ENCODE data around the gene SASH3.
A peak's percentile ranks its signal among the peaks of the same experiment; 100 is the strongest.

SASH3 gene

DNA sequence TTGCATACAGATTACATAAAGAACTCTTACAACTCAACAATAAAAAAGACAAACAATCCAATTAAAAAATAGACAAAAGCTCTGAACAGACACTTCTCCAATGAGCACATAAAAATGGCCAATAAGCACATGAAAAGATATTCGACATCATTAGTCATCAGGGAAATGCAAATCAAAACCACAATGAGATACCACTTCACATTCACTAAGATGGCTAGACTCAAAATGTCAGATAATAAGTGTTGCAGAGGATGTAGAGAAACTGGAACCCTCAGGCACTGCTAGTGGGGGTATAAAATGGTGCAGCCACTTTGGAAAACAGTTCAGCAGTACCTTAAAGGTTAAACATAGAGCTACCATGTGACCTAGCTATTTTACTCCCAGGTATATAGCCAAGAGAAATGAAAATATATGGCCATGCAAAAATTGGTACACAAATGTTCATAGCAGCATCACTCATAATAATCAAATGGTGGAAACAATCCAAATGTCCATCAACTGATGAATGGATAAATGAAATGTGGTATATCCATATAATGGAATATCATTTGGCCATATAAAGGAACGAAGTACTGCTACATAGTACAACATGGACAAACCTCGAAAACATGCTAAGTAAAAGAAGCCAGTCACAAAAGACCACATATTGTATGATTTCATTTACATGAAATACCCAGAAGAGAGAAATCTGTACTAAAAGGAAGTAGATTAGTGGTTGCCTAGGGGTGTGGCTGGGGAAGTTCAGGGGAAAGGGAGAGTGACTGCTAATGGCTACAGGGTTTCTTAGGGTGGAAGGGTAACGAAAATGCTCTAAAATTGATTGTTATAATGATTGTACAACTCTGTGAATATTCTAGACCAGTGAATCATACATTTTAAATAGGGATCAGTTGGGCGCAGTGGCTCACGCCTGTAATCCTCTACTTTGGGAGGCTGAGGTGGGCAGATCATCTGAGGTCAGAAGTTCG lies 29.4 kb downstream of the SASH3 start:
- DNase-seq (ENCODE audit: low read depth, low spot score): no peak

DNA sequence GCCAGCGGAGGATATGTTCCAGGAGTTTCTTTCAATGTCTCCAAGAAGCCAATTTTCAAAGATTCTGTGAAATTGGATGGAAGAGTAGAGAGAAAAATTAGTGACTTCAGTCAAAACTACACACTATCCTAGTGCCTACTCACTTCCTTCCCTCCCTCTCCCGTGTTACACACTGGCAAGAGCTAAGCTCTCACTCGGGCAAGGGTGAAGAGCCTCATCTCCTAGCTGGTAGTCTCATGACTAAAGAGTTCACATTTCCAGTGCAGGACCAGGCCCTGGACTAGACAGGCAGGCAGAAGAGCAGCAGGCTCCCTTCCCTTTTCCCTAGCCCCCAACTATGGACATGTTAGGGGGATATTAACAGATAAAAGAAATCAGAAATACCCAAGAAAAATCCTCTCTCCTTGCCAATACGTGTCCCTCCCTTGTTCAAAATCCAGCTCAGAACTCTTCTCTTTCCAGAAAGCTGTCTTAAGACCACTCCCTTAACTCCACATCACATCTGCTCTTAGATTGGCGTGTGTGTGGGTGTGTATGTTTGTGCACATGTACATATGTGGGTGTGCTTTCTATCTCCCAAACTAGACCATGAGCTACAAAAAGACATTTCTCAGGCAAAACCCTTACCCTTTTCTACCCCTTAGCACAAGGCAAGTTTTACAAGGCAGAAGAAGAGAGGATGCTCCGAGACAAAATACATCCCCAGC lies 34.1 kb downstream of the SASH3 start:
- DNase-seq (ENCODE audit: low read depth, low spot score): no peak

DNA sequence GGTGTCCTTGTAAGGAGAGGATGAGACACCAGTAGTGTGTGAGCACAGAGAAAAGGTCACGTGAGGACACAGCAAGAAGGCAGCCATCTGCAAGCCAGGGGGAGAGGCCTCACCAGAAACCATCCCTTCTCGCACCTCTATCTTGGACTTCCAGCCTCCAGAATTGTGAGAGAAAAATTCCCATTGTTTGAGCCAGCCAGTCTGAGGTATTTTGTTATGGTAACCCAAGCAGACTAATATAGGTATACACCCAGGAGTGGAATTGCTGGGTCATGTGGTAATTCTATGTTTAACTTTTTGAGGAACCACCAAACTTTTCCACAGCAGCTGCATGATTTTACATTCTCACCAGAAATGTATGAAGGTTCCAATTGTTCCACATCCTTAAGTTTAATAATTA lies 38.4 kb downstream of the SASH3 start:
- no peak for DNase-seq (ENCODE audit: low read depth, low spot score)

DNA sequence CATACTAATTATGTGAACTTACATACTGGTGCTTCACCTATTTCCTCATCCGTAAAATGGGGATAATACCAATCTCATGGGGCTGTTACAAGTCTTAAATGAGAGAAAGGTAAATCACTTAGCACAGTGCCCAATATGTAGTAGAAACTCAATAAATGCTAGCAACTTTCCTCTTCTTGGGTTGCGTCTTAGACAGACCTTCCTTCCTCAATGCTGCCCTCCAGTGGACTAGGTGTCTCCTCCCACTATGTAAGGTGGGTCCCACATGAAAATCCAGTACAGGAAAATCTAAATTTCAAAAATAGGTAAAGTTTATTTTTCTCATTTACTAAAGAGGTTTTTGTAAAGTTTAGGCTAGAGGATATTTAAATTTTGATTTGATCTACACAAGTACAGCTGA lies 43.4 kb downstream of the SASH3 start:
- peak; percentile 29 for DNase-seq (ENCODE audit: low read depth, low spot score)

DNA sequence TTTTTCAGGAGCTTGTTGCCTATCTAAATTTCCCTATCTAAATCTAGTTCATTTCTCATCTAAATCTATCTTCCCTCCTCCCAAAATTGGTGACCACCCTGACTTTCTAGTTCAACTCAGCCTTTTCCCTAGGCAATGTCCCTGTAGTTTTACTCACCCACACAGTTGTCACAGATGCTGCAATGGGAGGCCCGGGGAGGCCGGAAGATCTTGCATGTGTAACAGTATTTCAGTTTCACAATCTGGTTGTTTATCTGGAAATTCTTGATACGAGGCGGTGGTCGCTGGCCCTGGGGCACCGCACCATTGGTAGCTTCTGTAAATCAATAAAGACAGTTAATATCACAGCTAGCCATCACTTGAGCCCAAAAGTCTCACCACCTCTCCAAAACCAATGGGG lies 43.8 kb downstream of the SASH3 start:
- DNase-seq (ENCODE audit: low read depth, low spot score): no peak

DNA sequence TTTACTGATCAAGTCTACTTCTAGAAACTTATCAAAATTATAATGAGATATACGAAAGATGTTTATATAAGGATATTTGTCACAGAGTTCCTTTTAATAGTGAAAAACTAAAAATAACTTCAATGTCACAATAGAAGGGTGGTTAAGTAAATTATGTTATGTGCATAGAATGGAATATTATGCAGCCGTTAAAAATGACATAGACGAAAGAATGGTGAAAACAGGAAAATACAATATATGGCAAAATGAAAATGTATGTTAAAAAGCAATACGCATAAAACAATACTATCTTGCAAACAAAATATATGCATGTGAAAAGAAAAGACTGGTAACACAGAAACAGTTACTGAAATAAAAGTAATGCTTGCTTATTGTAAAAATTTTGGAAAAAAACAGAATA lies 44.9 kb downstream of the SASH3 start:
- DNase-seq (ENCODE audit: low read depth, low spot score): no peak

DNA sequence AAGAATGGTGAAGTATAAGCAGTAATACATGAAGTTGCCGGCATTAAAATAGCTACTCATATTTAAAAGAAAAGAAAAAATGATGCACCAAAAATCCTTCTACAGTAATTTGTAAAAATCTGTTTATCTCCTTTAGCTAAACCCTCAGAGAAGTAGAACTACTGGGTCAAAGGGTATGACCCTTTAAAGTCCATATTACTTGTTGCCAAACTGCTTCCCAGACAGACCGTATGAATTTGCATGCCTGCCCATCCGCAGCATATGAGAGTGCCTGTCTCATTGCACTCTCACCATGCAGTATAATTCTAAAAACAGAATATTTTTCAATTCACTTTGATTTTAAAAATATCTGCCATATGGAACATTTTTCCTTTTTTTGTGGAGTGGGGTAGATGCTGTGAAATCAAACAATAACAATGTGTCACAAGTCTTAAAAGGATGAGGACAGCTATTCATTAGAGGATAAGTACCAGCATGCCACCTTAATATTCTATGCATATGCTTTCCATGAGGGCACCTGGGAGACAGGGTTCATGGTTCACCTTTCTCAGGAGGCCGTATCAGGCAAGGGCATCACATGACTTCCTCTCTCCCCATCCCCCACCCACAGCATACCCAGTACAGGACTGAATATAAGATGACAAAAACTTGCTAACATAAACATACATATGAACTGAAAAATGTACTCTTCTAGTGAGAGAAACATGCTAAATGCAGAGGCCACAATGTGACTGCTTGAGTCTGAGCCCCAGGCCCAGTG lies 46.2 kb downstream of the SASH3 start:
- DNase-seq (ENCODE audit: low read depth, low spot score): no peak

DNA sequence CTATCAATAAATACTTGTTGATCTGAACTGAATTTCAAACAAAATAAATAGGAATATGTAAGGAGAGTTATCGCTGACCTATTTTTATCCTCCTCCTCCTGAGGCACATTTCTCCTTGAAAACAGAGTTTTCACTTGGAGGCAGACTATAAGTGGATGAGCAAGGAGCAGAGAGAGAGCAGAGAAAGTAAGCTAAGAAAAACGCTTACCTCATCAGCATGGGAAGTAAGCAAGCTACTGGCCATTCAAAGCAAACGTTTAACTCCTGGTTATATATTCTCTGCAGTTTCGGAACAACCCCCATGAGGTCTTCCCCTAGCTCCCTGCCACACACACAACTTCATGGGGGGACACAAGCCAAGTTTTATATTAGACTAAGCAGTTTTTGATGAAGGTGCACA lies 50.7 kb downstream of the SASH3 start:
- DNase-seq (ENCODE audit: low read depth, low spot score): no peak

DNA sequence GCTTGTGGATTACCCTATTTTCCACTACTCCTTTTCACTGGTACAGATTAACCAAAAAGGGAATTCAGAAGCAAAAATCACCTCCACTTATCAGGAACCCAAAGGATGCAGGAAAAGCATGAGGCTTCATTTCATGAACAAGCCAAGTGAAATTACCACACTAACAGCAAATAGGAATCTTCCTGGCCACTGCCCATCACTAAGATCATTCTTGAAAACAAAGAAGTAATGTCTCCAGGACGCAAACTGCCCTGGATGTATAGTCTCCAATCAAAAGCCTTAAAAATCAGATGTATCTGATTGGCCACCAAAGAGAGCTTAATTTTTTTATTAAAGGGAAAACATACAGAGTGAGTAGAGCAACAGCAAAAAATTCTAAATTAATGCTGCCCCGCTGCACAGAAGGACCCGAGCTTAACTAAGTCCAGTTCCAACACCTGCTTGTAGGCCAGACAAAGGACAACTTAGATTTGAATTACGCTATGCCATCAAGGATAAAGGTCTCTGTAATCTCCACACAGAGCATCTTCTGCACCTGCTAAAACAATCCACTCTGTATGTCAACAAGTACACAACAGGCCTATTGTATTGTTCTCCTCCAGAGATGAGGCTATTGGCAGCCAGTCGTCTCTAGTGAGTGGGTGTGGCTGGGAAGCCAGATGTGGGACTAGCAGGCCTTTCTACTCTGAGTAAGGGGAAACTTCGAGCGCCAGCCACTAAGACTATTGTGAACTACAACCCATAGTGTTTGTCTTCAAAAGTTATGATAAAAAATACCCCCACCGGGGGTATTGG lies 51.5 kb downstream of the SASH3 start:
- DNase-seq (ENCODE audit: low read depth, low spot score): no peak

DNA sequence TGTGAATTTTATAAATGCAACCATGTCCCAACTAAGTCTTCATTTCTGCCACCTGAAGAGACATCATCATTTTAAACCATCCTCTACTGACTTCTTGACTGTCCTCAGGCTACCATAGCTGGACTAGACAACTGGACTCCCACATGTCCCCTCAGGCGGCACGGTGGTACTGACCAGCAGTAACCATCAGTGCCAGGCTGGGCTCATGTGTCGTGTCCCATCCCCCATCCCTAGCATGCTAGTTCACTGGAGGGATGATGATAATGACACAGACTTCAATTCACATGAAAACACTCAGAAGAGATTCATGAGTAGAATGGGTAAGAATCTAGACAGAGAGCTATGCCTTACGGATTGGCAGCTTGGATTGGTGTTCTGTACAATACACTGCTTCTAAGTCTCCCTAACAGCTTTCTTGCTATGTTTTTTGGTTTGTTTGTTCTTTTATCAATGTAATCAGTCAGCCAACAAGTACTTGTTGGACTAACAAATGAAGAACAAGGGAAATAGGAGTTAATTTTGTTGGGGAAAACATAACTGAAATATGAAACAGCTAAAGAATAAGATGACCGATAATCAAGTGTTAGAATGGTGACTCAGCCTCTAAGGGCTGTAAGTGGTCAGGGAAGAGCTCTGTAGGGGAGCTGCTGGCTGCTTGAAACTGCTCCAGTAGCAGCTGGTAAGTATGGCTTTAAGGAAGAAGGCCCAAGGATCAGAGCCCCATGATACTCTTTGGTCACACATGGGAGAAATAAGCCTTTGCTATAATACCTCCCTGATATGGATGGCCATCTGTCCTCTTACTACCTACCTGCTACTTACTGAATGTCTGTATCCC lies 53.6 kb downstream of the SASH3 start:
- DNase-seq (ENCODE audit: low read depth, low spot score): no peak

DNA sequence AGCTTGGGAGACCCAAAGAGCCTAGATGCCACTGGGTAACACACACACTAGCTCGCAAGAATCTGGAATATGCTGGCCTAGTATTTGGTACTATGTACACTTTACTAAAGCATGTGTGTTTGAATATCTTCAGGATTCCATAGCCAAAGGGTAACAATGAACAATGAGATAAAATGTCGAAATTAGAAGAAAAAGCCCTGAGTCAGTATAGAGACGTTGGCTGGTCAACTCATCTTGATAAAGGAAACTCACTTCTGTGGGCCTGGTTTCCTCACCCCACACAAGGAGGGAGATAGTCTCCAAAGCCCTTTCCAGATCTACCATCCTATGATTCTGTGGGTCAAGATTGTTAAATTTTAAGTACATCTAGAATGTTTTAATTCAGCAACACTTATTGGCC lies 57.1 kb downstream of the SASH3 start:
- DNase-seq (ENCODE audit: low read depth, low spot score): no peak

DNA sequence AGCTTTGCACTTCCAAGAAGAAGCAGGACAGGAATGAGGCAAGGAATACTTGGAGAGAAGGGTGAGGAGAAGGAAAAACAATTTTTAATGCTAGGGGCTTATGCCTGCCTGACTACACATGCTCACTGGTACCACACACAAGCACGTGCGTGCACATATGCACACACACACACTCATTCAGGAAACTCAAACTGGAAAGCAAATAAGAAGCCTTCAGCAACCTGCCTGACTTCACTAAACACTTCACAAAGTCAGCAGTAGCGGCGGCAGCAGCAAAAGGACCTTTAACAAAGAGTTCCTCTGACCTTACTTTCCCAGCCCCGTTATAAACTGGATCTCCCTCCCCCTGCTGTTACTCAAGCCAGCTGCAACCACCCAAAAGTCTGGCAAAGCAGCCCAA lies 60.6 kb downstream of the SASH3 start:
- DNase-seq (ENCODE audit: low read depth, low spot score): no peak

DNA sequence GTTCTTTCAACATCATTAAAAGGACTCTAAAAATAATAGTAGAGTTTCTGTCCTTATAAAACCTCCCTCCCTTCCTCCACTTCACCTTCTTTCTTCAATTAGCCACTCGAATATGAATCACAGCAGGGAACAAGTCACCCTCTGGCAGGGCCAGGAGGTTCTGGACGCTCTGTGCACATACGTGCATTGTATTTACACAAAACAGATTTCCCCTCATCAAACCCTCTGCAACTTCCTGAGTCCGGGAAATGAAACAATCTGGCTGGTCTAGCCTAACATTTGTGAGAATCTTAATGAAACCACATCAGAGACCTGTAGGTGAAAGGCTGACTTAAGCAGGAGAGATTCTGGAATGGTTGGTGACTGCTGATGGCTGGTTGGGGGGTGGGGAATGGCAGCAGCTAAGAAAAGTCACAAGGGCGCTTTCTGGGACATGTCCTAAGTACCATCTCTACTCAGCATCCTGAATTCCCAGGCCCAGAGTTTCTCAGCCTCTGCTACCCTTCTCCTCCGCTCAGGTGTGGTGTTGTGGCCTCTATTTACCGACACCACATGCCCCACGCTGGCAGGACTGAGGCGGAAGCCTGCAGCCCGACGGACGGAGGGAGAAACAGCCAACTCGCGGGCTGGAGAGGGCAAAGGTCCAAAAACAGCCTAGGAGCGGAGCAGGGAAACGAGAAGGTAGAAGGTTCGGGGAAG lies 62.9 kb downstream of the SASH3 start:
- peak; percentile 61 for DNase-seq (ENCODE audit: low read depth, low spot score)

DNA sequence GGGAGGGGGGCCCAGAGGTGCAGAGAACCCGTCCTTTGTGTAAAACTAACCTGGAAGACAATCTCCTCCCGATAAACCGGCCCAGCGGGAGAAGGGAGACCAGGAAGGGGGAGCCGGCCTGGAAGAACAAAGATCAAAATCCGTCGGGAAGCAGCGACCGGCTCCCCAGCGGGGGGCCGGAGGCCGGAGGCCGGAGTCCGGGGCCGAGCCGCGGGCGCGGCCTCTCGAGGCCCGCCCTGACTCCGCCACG lies 63.4 kb downstream of the SASH3 start:
- no peak for DNase-seq (ENCODE audit: low read depth, low spot score)

DNA sequence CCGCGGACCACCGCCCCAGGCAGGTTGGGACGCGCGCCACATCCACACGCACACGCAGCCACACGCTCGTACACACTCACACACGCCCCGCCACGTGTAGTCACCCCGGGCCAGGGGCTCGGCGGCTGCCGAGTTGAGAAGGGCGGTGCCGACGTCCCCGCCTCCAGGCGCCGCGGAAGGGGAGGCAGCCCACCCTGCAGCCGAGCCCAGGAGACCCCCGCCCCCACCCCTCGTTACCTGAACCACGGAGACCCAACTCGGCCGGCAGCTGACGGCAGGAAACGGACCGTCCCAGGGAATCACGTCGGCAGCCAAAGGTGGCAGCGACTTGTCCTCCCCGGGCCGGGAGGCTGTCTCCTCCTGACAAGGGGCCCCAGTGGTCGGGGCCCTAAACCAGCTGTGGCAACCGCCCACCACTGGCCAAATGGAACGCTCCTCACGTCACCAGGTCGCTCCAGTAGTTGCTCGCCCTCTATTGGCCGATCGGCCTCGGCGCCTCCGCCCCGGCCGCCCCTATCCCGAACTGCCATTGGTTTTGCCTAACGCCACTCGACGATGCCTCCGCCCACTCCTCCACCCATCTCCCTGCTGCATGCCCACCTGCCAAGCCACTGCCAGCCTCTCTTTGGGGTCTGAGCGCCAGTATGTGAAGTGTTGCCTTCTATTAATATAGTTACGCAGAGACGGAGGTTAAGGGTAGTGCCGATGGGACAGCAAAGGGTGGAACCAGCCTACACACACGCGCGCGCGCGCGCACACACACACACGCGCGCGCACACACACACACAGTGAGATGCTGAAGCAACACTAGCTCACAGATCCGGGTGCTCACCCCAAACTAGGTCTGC lies 63.9 kb downstream of the SASH3 start, which contains the start of gene ZDHHC9:
Gene ZDHHC9, minus strand, starts transcription at position 428 of the 848 bp plus-strand sequence. CDS start 1,941 bp downstream, outside the sequence.
- peak; percentile 98 for DNase-seq (ENCODE audit: low read depth, low spot score)

Data from ELF-1 (cell line).